HFF-Myc (cell line): ENCODE results near the gene BIVM.

Source experiments
- DNase-seq: peaks from one replicate; pipeline ENCODE4 v3.0.0-alpha.2; 2011; ENCODE audit warnings: low read depth; ENCODE audit errors: extremely low read depth
- H3K4me3 ChIP-seq: replicated peaks from 2 replicates; pipeline ENCODE4 v1.5.1; 2011; ENCODE audit warnings: low read depth, mild to moderate bottlenecking, control low read depth, low read length
- TF ChIP-seq, protein P1 (sequence below): IDR thresholded peaks from 2 replicates; pipeline ENCODE4 v1.5.1; 2012; ENCODE audit warnings: mild to moderate bottlenecking, low read depth, low read length, control low read depth; ENCODE audit errors: missing control alignments

The BIVM gene

DNA sequence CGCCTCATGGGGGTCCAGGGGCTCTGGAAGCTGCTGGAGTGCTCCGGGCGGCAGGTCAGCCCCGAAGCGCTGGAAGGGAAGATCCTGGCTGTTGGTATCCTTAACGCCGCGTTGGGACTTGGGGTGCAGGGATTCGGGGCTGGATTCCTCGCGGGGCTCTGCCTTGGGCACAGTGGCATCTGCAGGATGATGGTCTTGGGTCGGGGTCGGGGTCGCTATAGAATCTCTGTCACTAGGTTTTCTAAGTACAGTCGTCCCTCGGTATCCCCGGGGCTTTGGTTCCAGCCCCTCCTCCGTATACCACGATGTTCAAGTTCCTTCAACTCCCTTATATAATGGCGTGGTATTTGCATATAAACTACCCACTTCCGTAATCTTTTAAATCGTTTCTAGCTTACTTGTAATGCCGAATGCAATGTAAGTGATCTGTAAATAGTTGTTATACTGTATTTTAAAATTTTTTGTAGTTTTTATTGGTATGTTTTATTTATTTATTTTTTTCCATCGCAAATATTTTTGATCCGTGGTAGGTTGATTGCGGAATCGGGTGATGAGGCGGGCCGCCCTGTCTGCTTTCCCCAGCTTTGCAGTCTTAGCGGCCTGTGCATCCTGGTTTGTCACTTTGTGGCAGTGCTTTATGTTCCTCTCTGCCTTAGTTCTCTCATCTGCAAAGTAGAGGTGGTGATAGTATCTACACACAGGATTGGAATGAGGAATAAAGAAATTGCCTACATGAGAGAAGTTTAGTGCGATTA is 47.5 kb downstream of the BIVM start:
- TF ChIP-seq, protein P1, sequence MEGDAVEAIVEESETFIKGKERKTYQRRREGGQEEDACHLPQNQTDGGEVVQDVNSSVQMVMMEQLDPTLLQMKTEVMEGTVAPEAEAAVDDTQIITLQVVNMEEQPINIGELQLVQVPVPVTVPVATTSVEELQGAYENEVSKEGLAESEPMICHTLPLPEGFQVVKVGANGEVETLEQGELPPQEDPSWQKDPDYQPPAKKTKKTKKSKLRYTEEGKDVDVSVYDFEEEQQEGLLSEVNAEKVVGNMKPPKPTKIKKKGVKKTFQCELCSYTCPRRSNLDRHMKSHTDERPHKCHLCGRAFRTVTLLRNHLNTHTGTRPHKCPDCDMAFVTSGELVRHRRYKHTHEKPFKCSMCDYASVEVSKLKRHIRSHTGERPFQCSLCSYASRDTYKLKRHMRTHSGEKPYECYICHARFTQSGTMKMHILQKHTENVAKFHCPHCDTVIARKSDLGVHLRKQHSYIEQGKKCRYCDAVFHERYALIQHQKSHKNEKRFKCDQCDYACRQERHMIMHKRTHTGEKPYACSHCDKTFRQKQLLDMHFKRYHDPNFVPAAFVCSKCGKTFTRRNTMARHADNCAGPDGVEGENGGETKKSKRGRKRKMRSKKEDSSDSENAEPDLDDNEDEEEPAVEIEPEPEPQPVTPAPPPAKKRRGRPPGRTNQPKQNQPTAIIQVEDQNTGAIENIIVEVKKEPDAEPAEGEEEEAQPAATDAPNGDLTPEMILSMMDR = no peak
- DNase-seq = no peak

DNA sequence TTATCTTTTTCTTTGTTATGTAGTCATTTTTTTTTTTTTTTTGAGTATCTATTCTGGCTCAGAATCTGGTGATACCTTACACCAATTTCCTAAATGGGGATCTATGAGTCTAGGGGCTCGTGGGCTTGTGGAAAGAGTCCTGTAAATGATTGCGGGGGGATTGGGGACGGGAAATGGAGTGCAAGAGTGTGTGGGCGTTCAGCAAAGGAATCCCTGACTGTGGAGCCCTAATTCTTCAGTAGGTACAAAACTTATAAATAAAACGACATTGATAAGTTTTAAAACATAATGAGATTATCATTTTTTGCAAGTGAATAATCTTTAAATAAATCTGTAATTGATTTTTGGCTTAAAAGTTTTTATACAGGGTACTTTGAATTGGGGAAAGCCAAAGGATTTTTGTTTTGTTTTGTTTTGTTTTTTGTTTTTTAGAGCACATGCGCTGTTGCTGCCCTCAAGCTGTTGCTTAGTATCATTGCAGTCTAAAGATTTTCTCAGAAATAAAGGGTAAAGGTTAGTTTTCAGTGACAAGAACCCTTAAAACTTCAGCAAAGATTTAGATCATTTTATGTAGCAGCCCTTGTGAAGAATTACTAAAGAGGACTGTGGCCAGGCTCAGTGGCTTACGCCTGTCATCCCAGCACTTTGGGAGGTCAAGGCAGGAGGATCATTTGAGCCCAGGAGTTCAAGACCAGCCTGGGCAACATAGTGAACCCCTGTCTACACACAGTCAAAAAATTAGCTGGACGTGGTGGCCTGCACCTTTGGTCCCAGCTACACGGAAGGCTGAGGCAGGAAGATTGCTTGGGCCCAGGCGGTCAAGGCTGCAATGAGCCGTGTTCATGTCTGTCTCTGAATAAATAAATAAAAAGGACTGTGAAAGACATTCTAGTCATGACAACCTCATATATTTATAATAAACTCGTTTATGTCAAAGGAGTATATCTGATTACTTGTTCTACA is 48.6 kb downstream of the BIVM start:
- TF ChIP-seq, protein P1 = peak; percentile 58
- peak overlapping the region; percentile 85 for H3K4me3 ChIP-seq
- no peak for DNase-seq

More for the DNA sequence above, 47.5 kb downstream of the BIVM start:
- peak overlapping the region; percentile 85 for H3K4me3 ChIP-seq

DNA sequence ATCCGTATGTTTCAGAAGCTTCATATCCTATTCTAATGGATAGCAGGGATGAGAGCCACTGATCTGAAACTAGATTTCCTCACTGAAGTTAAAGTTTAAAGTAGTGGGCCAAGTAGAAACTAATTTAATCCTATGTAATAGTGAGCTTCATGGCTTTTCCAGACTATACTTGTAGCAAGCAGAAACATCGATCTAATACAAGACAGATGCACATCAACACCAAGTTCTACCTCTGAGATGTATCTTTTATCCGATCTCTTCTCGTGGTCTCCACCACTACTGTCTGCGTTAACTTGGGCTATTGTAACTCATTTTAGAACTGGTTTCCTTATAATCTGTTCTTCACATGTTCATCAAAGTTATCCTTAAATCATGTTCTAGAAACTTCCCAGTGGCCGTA is 50.0 kb downstream of the BIVM start:
- DNase-seq = no peak
- TF ChIP-seq, protein P1 = no peak
- no peak overlapping the region for H3K4me3 ChIP-seq

DNA sequence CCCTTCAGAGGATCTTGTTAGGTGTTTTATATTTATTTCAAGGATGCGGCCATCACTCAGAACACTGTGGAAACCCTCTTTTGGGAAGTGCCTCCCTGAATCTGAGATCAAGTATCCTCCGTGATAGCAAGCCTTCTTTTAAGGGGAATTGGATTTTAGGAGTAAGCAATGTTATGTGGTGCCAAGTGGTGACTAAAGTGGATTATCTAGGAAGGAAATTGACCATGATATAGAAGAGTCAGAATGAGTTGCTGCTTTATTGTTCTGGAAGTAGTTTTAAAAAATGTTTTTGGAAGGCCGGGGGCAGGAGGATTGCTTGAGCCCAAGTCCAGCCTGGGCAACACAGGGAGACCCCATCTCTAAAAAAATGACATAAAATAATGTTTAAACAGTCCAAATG is 53.6 kb downstream of the BIVM start:
- H3K4me3 ChIP-seq = no peak overlapping the region
- TF ChIP-seq, protein P1 = no peak
- DNase-seq = no peak

DNA sequence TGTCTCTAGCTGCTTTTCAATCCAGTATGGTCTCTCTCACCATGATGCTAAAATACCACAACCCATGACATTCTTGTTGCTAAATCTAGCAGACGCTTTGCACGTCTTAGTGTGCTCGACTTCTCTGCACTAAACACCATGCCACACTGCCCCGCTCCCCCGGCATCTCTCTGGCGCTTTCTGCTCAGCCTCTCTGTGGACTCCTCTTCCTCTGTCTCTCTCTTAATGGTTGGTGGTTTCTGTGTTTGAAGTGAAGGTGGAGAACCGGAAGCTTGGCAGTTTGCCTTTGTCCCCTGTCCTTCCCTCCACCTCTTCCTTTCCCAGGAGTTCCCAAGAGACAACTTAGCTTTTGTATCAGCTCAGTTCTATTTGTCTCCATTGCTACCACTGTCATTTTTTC is 55.8 kb downstream of the BIVM start:
- H3K4me3 ChIP-seq = no peak overlapping the region
- TF ChIP-seq, protein P1 = no peak
- DNase-seq = no peak

DNA sequence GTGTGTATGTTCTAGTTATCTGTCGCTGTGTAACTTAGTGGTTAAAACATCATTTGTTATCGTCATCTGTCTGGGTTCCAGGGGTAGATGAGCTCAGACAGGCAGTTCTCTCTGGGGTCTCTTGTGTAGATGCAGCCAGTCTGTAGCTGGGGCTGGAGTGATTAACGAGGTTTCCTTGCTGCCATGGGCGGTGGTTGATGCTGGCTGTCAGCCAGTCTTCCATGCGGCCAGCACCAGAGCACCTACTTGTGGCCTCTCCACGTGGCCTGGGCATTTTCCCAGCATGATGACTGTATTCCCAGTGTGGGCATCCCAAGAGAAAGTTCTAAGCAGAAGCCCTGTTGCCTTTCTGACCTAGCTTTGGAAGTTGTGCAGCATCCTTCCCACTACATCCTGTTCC is 57.6 kb downstream of the BIVM start:
- H3K4me3 ChIP-seq = no peak overlapping the region
- DNase-seq = no peak
- TF ChIP-seq, protein P1 = no peak
